HFF-Myc (cell line): Measurements from ENCODE around the gene ZFPM1.

ENCODE experiments used
- DNase-seq: peaks from one replicate; pipeline ENCODE4 v3.0.0-alpha.2; 2011; ENCODE audit warnings: low read depth; ENCODE audit errors: extremely low read depth
- H3K4me3 ChIP-seq: replicated peaks from 2 replicates; pipeline ENCODE4 v1.5.1; 2011; ENCODE audit warnings: low read depth, mild to moderate bottlenecking, control low read depth, low read length
- CTCF ChIP-seq: IDR thresholded peaks from 2 replicates; pipeline ENCODE4 v1.5.1; 2012; ENCODE audit warnings: mild to moderate bottlenecking, low read depth, low read length, control low read depth; ENCODE audit errors: missing control alignments

Gene ZFPM1

GRCh38 chr16:88530051-88530857 lies 77.2 kb downstream of the ZFPM1 start:
- no peak for TF ChIP-seq CTCF
- DNase-seq: no peak
- no peak overlapping the region for H3K4me3 ChIP-seq

GRCh38 chr16:88530858-88531203 lies 77.8 kb downstream of the ZFPM1 start:
- no peak overlapping the region for H3K4me3 ChIP-seq
- TF ChIP-seq CTCF: no peak
- no peak for DNase-seq

- no peak for DNase-seq
- TF ChIP-seq CTCF: no peak
- H3K4me3 ChIP-seq: no peak overlapping the region
Measured at GRCh38 chr16:88531346-88531745, 78.3 kb downstream of the ZFPM1 start.

- DNase-seq: no peak
- no peak overlapping the region for H3K4me3 ChIP-seq
- no peak for TF ChIP-seq CTCF
Measured at GRCh38 chr16:88531931-88532433, 78.9 kb downstream of the ZFPM1 start.

GRCh38 chr16:88532434-88533241 lies 79.6 kb downstream of the ZFPM1 start:
- 0 out of 2 replicates have a peak overlapping the region, but pooled peaks have one; percentile 22 for H3K4me3 ChIP-seq
- no peak for DNase-seq

More at GRCh38 chr16:88532434-88533241, 79.6 kb downstream of the ZFPM1 start:
- no peak for TF ChIP-seq CTCF
